ACC112 (cell line): ENCODE results near the gene NPLOC4.

Source experiments
- H2AFZ ChIP-seq: fragments of 200-600 bp; sonication (generic); one replicate; pipeline ENCODE4 v1.6.0; 2017; ENCODE audit warnings: antibody characterized with exemption, low read length; ENCODE audit not compliant: unreplicated experiment
- H3K27ac ChIP-seq: fragments of 200-600 bp; sonication (generic); 2 replicates; pipeline ENCODE4 v1.5.1; 2014; ENCODE audit warnings: low read depth, mild to moderate bottlenecking, antibody characterized with exemption, low read length, moderate library complexity
- H3K27me3 ChIP-seq: fragments of 200-600 bp; sonication (generic); 2 replicates; pipeline ENCODE4 v1.6.1; 2014; ENCODE audit warnings: mild to moderate bottlenecking, antibody characterized with exemption, low read length, moderate library complexity, mixed read lengths; ENCODE audit not compliant: insufficient read depth
- H3K36me3 ChIP-seq: fragments of 200-600 bp; sonication (generic); 2 replicates; pipeline ENCODE4 v1.6.1; 2016; ENCODE audit warnings: mild to moderate bottlenecking, antibody characterized with exemption, low read length, moderate library complexity, mixed read lengths; ENCODE audit not compliant: insufficient read depth
- H3K4me1 ChIP-seq: fragments of 200-600 bp; sonication (generic); one replicate; pipeline ENCODE4 v1.6.1; 2016; ENCODE audit warnings: low read length, mixed read lengths; ENCODE audit not compliant: insufficient read depth, unreplicated experiment, control insufficient read depth
- H3K4me3 ChIP-seq: fragments of 200-600 bp; sonication (generic); 2 replicates; pipeline ENCODE4 v1.5.1; 2014; ENCODE audit warnings: mild to moderate bottlenecking, low read depth, low read length
- H3K79me2 ChIP-seq: fragments of 200-600 bp; sonication (generic); one replicate; pipeline ENCODE4 v1.6.0; 2016; ENCODE audit warnings: low read length; ENCODE audit not compliant: control insufficient read depth, unreplicated experiment, insufficient read depth

Gene NPLOC4

DNA sequence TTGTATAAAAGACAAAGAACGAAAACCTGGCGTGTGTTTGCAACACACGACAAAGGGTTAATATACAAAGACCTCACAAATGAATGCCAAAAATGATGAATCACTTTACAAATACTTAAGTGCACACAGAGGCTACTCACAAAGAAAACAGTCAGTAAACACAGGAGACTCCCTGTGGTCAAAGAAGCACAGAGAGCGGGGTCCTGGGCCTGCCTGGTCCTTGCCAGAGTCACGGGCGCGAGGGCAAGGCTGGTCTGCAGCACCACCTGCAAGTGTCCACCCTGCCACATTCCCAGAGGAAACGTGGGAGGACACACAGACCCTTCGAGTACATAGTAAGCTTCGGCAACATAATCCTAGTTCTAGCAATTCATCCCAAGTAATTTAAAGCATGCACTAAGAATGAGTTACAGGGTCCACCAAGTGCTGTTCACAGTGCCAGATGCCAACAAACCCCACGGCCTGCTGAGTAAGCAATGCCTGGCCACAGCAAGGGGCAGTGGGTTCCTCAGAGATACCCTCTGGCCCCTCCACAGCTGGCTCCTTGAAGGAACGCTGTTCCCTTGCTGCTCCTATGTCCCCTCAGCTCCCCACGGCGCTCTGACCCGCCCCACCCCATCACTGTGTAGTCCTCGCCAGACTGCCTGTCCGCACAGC is 60.2 kb downstream of the NPLOC4 start:
- Histone ChIP-seq H3K79me2 (peaks cover 43% of the 10 kb centered on the region), H3K27ac (peak overlapping the region; percentile 80), H3K4me1 (peaks cover 45% of the 10 kb centered on the region), H3K36me3 (peaks cover 12% of the 10 kb centered on the region; the same call in 1 of the 2 replicates), H3K27me3 (no peaks in the 10 kb centered on the region), H3K4me3 (peak overlapping the region; percentile 50), H2AFZ (no peak overlapping the region)

DNA sequence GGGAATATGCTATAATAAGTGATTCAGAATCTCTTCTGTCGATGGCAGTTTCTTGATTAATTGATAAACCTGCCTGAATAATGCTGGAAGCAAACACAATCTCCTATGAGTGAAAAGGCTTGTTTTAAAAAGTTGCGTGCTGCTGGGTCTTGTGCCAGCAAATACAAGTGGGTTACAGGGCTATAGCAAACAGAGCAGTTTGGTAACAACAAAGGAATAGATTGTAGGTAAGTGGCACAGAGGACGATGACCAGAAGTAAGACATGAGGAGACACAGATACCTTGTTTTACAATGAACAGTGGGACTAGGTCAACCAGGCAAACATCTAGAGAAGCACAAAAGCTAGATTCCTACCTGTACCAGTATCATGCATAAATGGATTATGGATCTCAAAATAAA is 61.1 kb downstream of the NPLOC4 start:
- peaks cover 40% of the 10 kb centered on the region for H3K79me2 ChIP-seq
- peaks cover 44% of the 10 kb centered on the region for H3K4me1 ChIP-seq
- peaks cover 13% of the 10 kb centered on the region; the same call in 1 of the 2 replicates for H3K36me3 ChIP-seq
- H3K27me3 ChIP-seq: no peaks in the 10 kb centered on the region
- H3K4me3 ChIP-seq: 0 out of 2 replicates have a peak overlapping the region, but pooled peaks have one; percentile 37
- H2AFZ ChIP-seq: no peak overlapping the region
- no peak overlapping the region for H3K27ac ChIP-seq

DNA sequence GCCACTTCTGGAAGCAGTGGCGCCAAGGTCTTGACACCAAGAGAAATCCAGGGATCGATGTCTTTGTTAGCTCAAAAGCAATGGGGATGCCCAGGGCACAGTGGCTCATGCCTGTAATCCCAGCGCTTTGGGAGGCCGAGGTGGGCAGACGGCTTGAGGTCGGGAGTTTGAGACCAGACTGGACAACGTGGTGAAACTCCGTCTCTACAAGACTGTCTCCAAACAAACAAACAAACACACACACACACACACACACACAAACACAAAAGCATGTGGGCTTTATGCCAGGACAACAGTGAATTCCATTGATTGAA is 62.3 kb downstream of the NPLOC4 start:
- Histone ChIP-seq H3K79me2 (peaks cover 34% of the 10 kb centered on the region), H3K27ac (no peak overlapping the region), H2AFZ (no peak overlapping the region), H3K4me3 (no peak overlapping the region), H3K36me3 (peaks cover 13% of the 10 kb centered on the region; the same call in 1 of the 2 replicates), H3K27me3 (no peaks in the 10 kb centered on the region), H3K4me1 (peaks cover 36% of the 10 kb centered on the region)

DNA sequence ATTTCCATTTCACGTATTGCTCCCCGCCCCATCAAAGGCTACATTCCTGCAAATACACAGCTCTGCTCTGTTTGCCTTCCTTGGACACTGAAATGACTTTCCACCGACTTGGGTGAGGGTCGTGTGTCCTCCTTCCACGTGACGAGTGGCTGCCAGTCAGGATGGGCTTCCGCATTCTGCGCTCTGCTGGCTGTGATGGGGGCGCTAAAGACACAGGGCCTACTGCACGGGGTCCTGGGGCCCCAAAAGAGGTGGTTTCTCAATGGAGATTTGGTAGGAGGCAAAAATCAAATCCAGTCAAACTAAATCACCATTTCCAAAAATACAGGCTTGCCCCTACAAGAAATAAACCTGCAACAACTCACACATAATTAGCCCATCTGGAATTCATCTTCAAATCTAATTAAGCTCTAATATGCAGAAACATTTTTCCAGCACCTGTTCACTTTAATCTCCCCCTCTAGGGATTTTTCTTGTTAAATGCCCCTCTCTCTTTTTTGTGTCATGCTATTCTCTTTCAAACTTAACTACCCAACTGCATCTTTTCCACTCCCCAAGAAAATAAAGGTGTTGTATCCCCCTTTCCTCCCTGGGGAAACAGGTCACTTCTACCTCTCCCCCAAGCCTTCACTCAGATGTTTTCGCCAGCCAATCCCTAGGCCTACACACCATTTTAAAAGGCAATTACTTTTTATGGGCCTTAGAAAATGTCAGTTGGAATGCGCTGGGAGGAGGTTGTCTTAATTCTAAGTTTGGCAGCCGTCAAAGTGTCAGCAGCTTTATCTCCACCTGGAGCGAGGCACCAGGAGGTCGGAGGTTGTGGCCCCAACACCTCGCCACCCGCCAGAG is 62.9 kb downstream of the NPLOC4 start:
- no peak overlapping the region for H2AFZ ChIP-seq
- peaks cover 32% of the 10 kb centered on the region for H3K4me1 ChIP-seq
- H3K27ac ChIP-seq: no peak overlapping the region
- no peak overlapping the region for H3K4me3 ChIP-seq
- H3K79me2 ChIP-seq: peaks cover 30% of the 10 kb centered on the region
- no peaks in the 10 kb centered on the region for H3K27me3 ChIP-seq
- peaks cover 18% of the 10 kb centered on the region; the same call in 1 of the 2 replicates for H3K36me3 ChIP-seq

DNA sequence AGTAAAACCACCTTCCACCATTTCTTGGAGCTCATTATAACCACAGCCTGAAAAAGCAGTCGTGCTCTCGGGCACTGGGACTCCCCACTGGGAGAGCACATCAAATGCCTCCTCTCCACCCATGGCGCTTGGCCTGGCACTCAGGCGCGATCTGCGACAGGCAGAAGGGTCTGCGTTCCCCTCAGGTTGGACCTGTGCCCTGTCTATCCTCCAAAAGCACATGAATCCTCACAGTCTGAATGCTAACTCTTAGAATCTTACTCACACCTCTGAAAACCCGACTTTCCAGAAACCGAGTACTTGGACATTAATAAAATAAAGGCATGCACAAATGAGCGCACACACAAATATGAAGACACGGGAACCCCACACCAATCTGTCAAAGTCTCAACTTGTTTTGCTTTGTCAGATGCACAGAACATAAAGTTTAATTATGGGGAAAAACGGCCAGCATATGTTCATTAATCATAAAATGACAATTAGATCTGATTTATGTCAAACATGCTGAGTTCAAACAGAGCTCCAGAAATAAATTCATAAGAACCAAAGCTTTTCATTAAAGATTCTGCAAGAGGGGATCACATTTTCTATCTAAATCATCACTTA is 64.2 kb downstream of the NPLOC4 start:
- Histone ChIP-seq H3K27me3 (no peaks in the 10 kb centered on the region), H3K79me2 (peaks cover 30% of the 10 kb centered on the region), H2AFZ (no peak overlapping the region), H3K27ac (no peak overlapping the region), H3K4me3 (no peak overlapping the region), H3K4me1 (peaks cover 36% of the 10 kb centered on the region), H3K36me3 (peaks cover 26% of the 10 kb centered on the region)

DNA sequence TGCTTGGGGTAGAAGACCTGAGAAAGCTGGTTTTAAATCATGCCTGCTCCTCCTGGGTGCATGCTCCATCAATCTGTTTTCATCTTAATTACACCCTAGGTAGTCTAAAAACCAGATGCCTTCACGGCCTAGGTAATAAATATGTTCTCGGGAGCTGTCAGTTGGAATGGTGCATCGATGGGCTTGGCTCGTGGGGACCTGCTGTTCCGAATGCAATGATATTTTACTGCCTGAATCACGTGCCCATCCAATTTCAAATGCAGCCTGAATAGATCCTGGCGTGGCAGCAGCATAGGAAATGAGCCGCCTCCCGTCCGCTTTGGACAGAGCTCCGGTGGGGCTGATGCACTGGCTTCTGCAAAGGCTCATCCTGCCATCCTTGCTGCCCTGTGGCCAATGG is 65.9 kb downstream of the NPLOC4 start:
- Histone ChIP-seq H3K27me3 (no peaks in the 10 kb centered on the region), H3K27ac (no peak overlapping the region), H3K4me3 (no peak overlapping the region), H3K4me1 (peaks cover 36% of the 10 kb centered on the region), H2AFZ (no peak overlapping the region), H3K36me3 (peaks cover 26% of the 10 kb centered on the region), H3K79me2 (peaks cover 26% of the 10 kb centered on the region)

DNA sequence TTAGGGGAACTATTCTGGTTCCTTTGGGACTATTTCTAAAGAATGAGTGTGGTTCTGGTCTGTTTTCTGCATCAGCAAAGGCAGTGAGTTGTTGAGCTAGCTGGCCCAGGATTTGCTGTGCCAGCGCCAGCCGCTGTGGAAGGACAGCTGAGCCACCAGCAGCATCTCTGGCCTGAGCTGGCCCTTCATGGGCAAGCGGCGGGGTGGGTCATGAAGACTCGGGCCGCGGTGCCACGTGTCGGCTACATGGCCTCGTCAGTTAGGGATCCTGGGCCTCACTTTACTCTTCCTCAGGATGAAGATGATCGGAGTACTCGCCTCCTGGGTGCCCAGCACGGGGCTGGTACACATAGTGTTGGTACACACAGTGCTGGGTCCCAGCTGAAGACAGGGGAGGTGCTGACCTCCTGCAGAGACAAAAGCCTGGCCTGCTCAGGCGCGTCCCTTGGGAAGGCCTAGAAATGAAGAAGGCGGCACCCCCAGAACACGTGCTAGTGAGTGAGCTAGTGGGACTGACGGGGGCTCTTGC is 66.9 kb downstream of the NPLOC4 start:
- H3K4me3 ChIP-seq: no peak overlapping the region
- H2AFZ ChIP-seq: no peak overlapping the region
- H3K4me1 ChIP-seq: peaks cover 38% of the 10 kb centered on the region
- H3K79me2 ChIP-seq: peaks cover 17% of the 10 kb centered on the region
- H3K36me3 ChIP-seq: peaks cover 27% of the 10 kb centered on the region
- no peak overlapping the region for H3K27ac ChIP-seq
- no peaks in the 10 kb centered on the region for H3K27me3 ChIP-seq

DNA sequence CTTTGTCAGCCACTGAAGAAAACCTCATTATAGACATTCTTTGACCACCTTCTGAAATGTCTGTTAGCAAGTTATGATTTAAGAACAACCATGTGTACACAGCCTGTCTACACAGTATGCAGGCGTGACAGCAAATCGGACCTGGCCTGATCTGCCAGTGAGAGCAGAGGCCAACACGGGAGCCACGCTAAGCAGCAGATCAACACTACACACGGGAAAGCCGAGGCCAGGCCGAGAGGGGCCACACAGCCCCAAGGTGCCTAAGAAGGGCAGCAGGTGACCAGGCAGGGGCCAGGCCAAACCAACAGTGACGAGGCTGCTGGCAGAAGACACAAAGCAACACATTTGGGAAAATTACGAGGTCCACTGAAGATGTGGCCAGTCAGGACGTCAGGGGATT is 68.5 kb downstream of the NPLOC4 start:
- Histone ChIP-seq H3K4me3 (no peak overlapping the region), H3K4me1 (peaks cover 52% of the 10 kb centered on the region), H3K27ac (0 out of 2 replicates have a peak overlapping the region, but pooled peaks have one; percentile 13), H3K36me3 (peaks cover 24% of the 10 kb centered on the region), H3K79me2 (peaks cover 10% of the 10 kb centered on the region), H3K27me3 (no peaks in the 10 kb centered on the region), H2AFZ (no peak overlapping the region)

DNA sequence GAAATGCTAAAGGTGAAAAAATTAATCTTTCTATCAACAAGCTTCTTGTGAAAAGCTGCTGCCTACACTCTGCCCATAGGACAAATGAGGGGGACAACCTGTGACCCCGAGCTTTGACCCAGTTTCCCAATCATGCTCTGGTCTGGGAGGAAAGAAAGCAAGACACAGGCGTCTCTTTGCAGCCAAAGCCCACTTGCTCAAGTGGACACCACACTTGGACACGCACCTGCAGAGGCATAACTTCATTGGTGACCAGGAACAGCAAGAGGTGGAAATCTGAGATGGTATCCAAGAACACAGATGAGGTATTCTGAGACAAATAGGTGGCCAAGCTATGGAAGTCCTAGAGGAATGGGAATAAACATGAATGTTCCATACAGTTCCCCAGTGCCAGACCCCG is 69.7 kb downstream of the NPLOC4 start:
- peaks cover 3% of the 10 kb centered on the region for H3K79me2 ChIP-seq
- H3K36me3 ChIP-seq: peaks cover 24% of the 10 kb centered on the region
- H3K27ac ChIP-seq: peak overlapping the region; percentile 69
- no peaks in the 10 kb centered on the region for H3K27me3 ChIP-seq
- peaks cover 59% of the 10 kb centered on the region for H3K4me1 ChIP-seq
- peak overlapping the region; percentile 63 for H3K4me3 ChIP-seq
- no peak overlapping the region for H2AFZ ChIP-seq

DNA sequence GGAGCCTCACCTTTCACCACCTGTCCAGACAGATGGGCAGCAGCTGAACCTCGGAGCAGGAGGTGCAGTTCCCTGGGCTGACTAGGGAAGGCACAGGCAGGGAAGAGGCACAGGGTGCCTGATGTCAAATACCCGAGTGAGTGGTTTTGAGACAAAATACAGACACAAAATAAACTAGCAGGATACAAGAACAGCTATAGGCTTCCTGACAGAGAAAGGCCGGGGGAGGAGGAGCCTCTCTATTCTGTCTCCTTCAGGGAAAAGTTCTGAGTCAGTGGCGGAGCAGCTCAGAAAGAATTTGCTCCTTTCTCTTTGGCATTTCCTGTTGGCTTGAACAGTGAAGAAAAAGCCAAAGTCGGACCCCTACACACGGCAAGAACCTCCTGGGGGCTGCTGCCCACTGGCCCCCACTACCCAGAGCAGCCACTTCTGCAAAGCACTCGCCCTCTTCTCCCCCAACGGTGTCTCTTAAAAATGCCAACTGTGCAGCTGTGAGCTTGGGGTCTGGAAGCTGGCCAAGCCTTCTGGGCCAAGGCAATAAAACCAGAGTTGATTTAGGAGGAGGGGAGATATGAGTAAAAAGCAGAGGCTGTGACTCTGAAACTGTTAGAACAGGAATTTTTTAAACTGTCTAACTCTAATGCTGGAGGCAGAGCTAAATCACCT is 70.3 kb downstream of the NPLOC4 start:
- peaks cover 3% of the 10 kb centered on the region for H3K79me2 ChIP-seq
- H3K36me3 ChIP-seq: peaks cover 24% of the 10 kb centered on the region
- no peak overlapping the region for H2AFZ ChIP-seq
- peak overlapping the region; percentile 69 for H3K27ac ChIP-seq
- no peaks in the 10 kb centered on the region for H3K27me3 ChIP-seq
- H3K4me3 ChIP-seq: peak overlapping the region; percentile 63
- peaks cover 64% of the 10 kb centered on the region for H3K4me1 ChIP-seq
